HL-60/S4 (cell line): ENCODE data around the gene FBXO44.

Source experiments
- in situ Hi-C: fragments of 300-500 bp; cut with MboI; formaldehyde crosslinking; loops from 2 replicates; pipeline ENCODE4 v1.14.3; 2022; ENCODE audit warnings: low sequenced_read_pairs

The FBXO44 gene

DNA sequence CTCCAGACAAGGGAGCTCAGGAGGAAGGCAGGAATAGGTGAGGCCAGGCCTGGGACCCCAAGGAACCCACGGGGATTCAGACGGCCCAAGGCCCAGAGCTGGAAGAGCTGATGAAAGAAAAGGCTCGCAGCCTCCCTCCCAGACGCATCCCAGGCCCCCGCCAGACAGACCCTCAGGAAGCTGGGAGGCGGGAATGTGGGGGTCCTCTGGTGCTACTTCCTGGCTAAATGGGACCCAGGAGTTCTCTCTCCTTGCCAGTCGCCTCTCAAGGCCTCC lies 878 bp upstream of the FBXO44 start:
- in situ Hi-C loops, result no loop called here

DNA sequence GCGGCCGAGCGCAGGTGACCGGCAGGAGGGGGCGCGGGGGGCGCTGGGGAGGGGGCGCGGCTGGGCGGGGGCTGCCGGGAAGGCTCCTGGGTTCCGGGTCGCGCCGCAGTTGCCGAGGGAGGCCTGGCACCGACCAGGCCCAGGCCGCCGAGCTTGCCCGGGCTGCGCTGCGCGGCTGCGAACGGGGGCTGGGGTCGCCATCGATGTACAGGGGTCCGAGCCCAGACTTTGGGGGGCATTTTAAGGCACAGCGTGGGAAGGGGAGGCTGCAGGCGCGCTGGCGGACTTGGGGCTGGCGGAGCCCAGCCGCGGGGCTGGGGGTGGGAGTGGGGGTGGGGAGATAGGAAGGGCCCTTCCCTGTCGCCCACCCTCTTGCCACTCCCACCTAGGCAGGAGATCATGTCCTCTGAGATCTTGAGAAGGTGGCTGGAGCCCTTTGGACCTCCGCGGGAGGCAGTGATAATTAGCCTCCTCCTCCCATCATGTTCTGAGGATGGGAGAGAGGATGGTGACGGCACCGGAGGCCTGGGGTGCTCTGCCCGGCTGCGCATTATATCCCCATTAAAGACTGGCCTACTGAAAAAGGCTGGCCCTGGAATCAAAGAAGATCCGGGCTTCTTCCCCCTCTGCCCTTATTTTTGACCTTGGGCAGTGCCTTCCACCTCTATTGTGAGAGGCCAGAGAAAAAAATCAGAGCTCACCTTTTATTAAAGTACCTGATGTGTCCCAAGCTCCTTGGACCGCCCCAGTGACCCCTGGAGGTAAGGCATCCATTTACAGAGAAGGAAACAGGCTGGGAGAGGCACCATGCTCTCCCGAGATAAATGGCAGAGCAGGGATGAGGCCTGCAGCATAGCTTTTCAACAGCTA lies 497 bp downstream of the FBXO44 start:
- in situ Hi-C loops, result no loop called here

DNA sequence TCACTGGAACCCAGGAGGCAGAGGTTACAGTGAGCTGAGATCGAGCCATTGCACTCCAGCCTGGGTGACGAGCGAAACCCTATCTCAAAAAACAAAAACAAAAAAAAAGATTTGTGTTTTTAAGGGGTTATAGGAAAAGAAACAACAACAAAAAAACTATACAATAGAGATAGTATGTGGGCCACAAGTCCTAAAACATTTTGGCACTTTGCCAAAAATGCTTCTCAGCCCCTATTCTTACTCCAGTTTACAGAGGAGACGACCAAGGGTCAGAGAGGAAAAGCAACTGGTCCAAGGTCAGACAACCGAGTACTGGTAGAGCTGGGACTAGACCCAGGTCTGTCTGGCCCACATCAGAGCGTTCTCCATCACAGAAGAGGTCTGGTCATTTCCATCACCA lies 3.0 kb downstream of the FBXO44 start:
- in situ Hi-C loops, result no loop called here

DNA sequence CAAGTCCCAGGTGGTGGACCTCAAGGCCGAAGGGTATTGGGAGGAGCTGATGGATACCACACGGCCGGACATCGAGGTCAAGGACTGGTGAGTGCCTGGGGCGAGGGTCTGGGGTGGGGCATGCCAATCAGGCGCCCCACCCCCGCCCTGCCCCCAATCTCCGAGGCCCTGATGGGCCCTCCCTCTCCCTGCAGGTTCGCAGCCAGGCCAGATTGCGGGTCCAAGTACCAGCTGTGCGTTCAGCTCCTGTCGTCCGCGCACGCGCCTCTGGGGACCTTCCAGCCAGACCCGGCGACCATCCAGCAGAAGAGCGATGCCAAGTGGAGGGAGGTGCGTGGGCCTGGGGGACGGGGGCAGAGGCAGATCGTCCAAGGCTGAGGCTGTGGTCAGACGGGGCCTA lies 3.9 kb downstream of the FBXO44 start:
- in situ Hi-C loops, result no loop called here

DNA sequence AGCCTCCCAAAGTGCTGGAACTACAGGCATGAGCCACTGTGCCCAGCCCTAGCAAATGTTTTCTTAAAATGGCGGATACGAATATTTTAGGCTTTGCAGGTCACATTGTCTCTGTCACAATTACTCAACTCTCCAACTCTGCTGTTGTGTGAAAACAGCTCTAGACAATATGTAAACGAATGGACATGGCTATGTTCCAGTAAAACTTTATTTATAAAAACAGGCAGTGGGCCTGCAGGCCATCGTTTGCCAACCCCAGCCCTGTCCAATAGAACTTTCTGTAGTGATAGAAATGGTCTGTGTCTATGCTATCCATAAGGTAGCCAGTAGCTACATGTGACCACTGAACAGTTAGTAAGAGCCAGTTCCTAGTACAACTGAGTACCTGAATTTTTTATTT lies 5.1 kb downstream of the FBXO44 start:
- in situ Hi-C loops, result loop anchor here (5.0 kb wide), 1 partner anchor 58 kb away; no protein-coding TSS in a partner anchor

DNA sequence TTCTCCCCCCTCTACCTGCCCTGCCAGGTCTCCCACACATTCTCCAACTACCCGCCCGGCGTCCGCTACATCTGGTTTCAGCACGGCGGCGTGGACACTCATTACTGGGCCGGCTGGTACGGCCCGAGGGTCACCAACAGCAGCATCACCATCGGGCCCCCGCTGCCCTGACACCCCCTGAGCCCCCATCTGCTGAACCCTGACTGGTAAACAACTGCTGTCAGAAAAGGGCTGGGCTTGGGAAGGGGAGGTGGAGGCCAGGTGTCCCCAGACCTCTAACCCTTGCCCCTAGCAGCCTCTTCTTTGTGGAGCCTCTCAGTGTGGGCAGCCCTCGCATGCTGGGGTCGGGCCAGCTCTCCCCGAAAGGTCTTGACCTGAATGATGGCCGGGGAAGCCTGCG lies 6.4 kb downstream of the FBXO44 start:
- in situ Hi-C loops, result loop anchor here (5.0 kb wide), 1 partner anchor 56 kb away; no protein-coding TSS in a partner anchor

DNA sequence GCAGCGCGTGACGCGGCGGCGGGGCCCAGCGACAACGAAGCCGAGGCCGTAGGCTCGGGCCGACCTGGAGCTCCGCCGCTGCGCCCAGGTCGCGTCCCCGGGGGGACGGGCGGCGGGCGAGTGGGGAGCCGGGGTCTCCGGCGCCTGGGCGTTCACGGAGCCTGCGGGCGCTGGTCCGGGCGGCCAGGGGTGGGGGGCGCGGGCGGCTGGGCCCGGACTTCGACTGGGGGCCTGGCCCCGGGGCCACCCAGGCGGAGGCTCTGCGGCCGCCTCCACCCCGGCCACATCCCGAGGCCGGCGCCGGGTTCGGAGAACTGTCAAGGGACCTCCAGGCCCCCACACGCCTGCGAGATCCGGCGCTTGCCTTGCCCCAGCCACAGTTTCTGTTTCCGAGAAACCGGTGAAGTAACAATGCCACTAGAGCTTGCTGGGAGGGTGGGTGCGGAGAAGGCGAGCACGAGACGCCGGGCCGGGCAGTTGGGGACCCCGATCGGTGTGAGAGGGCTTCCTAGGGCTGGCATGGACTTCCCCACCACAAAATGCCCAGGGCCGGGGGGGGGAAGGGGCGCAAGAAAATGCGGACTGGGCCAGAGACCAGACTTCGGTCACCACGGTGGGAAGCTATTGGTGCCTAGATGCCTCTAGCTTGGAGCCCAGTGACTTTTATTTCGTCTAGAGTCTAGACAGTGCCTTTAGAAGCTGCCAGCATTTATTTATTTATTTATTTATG lies 9.8 kb downstream of the FBXO44 start:
- in situ Hi-C loops, result loop anchor here (5.0 kb wide), 1 partner anchor 53 kb away; no protein-coding TSS in a partner anchor

DNA sequence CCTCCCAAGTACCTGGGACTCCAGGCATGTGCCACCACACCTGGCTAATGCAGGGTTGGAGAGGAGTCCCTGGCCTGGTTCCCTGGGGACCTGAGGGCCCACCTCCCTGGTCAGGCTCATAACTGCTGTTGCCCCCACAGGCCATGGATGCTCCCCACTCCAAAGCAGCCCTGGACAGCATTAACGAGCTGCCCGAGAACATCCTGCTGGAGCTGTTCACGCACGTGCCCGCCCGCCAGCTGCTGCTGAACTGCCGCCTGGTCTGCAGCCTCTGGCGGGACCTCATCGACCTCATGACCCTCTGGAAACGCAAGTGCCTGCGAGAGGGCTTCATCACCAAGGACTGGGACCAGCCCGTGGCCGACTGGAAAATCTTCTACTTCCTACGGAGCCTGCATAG lies 13.8 kb downstream of the FBXO44 start:
- in situ Hi-C loops, result no loop called here

DNA sequence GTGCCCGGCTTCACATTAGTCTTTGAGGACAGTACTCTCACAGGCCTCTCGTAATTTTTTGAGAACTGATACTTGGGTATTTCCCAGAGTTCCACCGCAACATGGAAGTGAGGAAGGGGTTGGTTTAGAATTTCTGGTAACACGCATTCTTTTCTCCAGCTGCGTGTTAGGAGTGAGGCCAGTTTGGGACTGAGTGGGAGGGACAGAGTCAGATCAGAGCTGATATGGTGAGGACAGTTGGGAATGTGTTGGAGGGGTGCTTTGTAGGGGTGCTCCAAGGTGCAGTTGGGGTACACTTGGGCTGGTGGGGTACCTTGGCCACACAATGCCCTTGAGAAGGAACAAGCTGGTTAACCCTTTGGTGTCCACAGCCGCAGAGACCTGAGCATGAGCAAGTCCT lies 16.1 kb downstream of the FBXO44 start:
- in situ Hi-C loops, result no loop called here

DNA sequence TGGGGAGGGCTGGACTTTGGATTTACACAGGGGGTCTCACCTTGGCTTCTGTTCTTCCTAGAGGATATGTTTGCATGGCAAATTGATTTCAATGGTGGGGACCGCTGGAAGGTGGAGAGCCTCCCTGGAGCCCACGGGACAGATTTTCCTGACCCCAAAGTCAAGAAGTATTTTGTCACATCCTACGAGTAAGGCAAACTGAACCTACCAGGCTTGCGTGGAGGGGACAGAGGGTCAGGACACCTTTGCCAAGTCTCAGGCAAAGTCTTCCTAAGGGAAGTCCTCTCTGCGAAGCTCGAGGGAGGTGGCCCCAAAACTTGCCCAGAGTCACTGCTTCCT lies 16.5 kb downstream of the FBXO44 start:
- in situ Hi-C loops, result no loop called here

DNA sequence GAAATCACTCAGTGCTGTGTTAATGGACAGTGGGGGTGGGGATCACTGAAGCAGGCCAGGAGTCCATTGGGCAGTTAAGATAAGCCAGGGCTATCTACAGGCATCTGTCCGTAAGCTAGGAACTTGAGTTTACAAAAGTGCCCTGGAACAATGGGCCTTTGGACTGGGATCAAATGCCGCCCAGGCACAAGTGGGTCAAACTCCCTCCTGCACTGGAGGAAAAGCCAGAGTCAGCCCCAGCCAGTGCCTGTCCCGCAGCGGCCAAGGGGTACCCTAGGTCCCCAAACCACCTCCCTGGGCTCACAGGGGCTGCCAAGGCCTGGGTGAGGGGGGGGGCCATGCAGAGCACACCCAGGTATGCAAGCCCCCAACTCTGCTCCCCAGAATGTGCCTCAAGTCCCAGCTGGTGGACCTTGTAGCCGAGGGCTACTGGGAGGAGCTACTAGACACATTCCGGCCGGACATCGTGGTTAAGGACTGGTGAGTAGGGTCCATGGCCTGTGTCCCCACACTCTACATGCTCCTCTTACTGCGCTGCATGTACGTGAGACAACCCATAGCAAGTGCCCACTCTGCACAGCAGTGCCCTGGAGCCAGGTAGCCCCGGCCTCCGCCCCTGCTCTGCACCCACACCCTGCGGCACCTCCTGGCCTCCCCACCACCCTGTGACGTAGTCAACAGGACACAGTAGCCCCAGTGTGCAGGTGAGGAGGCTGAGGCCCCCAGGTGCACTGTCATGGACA lies 17.0 kb downstream of the FBXO44 start:
- in situ Hi-C loops, result no loop called here

DNA sequence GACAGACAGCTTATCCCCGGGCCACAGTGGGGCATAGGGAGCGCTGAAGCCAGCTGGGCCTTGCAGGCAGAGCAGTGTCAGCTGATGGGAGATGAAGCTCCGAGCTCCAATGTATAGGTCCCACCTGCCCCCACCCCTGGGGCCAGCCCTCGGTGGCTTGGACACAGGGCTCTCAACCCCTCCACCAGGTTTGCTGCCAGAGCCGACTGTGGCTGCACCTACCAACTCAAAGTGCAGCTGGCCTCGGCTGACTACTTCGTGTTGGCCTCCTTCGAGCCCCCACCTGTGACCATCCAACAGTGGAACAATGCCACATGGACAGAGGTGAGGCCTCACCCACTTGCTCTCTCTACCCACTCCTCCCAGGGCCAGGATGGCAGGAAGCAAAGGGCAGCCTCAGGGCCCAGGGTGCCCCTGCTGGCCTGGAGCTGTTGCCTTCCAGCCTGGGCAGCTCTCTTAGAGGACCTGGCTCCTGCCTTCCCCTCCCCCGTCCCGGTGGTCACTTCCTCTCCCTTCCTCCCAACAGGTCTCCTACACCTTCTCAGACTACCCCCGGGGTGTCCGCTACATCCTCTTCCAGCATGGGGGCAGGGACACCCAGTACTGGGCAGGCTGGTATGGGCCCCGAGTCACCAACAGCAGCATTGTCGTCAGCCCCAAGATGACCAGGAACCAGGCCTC lies 18.6 kb downstream of the FBXO44 start:
- in situ Hi-C loops, result no loop called here

DNA sequence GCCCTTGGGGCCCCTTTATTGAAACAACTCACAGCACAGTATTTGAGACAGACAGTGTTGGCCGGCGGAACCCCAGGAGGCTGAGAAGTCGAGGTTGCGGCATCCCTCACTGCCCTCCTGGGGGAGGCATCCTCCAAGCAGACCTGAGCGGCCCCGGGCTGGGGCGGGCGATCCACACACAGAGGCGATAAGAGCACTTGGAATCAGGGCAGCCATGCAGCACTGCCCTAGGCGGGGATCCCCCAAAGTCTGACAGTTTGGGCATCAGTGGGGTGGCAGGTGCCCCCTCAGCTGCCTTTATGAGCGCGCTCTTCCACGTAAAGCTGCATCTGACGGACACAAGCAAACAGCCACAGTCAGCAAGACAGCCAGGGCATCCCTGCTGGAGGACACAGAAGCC lies 19.8 kb downstream of the FBXO44 start:
- in situ Hi-C loops, result no loop called here

DNA sequence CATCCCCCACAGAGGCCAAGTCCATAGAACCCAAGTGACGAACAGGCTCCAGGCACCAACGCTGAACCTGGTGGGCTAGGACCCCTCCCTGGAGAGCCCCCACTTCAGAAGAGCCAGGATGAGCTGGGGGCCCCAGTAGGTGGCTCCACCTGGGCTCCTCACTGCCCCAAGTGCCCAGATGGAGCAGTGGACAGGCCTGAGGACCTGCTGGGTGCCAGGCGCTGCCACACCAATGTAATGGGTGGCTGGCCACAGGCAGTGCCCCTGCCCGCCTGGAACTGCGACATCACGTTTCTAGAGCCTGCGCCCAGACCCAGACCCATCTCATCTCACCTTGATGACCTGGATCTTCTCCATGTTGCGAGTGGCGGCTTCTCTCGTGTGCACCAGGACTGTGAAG lies 20.6 kb downstream of the FBXO44 start:
- in situ Hi-C loops, result no loop called here

DNA sequence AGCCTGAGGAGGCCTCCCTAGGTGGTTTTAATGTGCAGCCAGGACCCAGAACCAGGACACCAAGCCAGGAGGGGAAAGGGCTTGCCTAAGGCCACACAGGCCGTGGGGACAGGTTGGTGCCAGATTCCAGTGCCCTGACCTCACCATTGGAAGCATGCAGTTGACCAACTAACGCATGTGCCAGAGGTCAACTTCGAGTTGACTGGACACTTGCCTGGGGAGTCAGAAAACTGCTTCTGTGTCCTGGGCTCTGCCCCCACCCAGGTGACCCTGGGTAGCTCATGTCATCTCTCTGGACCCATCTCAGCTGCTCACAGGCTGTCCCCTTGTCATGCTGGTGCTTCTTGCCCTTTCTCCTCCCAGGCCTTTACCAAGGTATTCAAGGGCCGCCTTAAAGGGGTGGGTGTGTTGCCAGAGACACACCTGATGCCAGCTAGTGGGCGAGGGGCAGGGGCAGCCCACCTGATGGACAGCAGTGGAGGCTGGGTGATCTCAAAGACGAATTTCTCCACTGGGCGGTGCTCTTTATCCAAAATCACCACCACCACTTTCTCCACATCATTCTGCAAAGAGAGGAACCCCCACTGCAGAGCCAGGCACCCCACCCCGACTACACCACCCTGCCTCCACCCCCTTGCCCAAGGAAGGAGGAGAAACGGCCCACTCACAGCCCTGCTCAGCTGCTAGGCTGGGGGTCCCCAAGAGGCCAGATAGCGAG lies 21.9 kb downstream of the FBXO44 start:
- in situ Hi-C loops, result no loop called here

DNA sequence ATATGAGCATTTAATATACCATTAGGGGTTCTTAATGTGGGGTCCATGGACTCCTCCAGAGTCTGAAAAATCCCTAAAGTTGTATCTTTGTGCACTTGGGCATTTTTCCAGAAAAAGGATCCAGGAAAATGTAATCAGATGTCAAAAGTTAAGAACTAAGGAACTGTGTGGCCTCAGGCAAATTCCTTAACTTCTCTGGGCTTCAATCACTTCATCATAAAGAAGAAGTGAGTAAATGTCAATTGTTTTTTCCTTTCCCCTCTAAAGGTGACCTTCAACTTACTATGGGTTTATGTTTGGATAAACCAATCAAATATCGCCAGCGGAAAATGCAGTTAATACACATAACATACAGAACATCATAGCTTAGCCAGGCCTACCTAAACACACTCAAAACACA lies 23.8 kb downstream of the FBXO44 start:
- in situ Hi-C loops, result no loop called here

DNA sequence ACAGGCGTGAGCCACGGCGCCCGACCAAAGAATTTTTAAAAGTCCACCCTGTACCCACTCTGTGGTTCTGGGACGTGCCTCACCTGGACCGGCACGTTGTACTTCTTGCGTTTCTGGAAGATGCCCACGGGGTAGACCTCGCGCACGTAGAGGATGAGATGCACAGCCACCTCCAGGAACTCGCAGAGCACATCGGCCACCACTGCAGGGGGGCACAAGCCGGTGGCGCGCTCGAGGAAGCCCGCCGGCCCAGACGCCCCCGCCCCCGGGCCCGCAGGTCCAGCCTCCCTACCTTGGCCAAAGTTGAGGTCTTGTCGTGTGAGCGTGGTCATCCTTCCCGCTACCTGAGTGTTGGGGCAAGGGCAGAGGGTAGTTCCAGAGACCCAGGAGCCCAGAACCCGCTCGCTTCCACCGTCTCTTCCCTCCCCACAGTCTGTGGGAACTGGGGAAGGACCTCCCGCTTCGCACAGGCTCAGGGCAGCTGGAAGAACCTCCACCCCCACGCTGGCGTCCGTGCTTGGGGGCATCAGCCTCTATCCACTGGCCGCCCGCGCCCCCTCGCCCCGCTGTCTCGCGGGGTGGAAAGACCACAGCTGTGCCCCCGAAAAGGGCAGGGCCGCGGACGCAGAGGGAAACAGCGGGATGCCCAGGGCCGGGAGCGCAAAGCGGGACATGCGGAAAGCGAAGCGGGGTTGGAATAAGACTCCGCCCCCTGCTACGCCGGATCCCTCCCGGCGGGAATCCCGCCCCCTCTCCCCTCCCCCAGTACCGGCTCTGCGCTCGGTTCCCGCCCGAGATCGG lies 25.8 kb downstream of the FBXO44 start:
- in situ Hi-C loops, result no loop called here

DNA sequence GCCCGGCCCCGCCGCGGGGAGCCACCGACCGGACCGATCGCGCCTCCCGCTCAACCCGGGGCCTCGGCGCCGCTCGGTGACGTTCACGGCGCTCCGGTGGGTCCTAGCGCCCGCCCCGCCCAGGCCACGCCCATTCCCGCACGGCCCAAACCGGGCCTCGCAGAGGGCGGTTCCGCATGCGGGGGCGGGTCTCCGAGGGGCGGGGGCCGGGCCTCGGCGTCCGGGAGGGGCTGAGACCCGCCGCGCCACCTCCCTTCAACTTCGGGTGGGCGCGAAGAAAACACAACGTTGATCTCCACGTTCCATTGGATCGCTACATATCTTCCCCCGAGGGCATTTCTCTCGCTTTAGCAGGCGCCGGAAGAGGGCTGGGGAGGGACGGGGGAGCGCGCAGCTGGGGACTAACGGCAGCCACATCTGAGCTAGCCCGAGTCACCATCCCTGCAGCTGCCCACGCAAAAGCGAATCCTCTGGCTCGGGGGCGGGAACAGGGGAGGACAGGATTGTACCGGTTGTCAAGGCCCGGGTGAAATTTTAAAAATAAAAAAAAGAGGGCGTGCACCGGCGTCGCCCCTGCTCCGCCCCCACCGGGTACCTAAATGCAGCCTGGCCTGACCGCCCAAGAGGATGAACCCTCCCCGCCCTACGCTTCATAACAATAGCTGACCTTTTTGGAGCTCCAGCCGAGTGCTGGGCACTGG lies 26.5 kb downstream of the FBXO44 start, which contains the start of gene MAD2L2:
TSS of gene MAD2L2 (minus strand) at position 78 of the 701 bp plus-strand sequence. CDS start 547 bp downstream, outside the sequence.
- in situ Hi-C loops, result no loop called here

DNA sequence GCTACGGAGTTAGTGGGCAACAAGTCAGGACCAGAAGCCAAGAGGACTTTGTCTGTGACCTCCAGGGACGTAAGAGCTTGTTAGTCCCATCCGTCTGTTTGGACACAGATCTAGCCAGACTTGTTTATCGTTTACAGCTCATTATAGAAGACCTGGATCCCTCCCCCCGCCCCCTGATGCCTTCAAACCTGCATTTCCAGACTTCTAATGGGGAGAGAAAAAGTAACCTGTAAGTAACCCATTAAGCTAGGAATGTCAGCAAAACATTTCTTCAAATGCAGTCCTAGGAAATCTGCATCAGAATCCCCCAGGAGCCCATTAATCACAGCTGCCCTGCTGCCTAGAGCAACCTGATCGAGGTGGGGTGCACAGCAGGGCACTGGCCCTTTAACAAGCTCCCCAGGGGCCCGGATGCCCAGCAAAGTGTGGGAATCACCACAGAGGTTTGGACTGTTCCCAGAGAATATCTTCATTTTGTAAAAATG lies 27.7 kb downstream of the FBXO44 start:
- in situ Hi-C loops, result no loop called here
